Stimulated activated naive CD4-positive, alpha-beta T cell treated with Interleukin-2 at 50 U/mL for 16 hours (primary cell): ENCODE measurements around the gene TMEM156.

Experiments
- DNase-seq: peaks from one replicate; lab custom pipeline; 2025; lab: John Stamatoyannopoulos, UW

Gene TMEM156, protein sequence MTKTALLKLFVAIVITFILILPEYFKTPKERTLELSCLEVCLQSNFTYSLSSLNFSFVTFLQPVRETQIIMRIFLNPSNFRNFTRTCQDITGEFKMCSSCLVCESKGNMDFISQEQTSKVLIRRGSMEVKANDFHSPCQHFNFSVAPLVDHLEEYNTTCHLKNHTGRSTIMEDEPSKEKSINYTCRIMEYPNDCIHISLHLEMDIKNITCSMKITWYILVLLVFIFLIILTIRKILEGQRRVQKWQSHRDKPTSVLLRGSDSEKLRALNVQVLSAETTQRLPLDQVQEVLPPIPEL

DNA sequence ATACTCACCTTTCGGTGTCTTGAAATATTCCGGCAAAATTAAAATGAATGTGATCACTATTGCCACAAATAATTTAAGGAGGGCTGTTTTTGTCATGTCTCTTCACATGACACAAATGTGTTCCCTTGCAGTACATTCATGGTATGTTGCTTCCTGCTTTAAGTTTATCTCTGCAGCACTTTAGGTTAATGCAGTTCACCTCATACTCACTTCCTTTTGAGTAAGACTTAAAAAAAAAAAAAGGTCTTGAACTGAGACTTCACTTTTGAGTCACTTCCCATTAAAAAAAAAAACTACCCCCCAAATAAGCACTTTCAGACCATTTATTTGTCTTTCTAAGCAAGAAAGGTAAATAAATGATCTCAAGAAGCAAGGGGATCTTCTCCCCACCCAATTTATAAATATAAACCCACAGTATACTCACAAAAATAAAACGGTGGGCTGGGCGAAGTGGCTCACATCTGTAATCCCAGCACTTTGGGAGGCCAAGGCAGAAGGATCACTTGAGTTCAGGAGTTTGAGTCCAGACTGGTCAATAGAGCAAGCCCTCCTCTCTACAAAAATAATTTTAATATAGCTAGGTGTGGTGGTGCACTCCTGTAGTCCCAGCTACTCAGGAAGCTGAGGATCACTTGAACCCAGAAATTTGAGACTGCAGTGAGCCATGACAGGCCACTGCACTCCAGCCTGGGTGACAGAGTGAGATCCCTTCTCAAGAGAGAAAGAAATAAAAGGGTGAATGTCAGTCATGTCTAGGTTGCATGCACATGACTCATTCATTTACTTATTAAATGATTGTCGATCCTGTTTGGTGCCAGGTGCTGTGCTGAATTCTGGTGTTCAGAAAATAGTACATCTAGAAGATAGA lies at the start of gene TMEM156:
Gene TMEM156 (minus strand): TSS at position 192 of the 868 bp plus-strand sequence. CDS start 96 bp downstream, at position 96.
- peak; percentile 24 for DNase-seq

- no peak for DNase-seq
Measured at GRCh38 chr4:39078829-39079228, 46.6 kb upstream of the TMEM156 start.

GRCh38 chr4:39068907-39069306 lies 36.7 kb upstream of the TMEM156 start:
- DNase-seq: no peak

GRCh38 chr4:39067451-39067850 lies 35.2 kb upstream of the TMEM156 start:
- DNase-seq: no peak

DNA sequence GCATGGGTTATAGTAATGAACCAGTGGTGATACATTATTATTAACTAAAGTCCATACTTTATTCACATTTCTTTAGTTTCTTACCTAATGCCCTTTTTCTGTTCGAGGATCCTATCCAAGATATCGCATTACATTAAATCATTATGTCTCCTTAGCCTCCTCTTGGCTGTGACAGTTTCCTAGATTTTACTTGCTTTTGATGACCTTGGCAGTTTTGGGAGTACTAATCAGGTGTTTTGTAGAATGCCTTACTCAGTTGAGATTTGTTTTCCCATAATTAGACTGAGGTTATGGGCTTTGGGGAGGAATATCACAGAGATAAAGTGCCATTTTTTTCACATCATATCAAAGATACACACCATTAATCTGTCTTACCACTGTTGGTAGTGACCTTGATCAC lies 34.8 kb upstream of the TMEM156 start:
- DNase-seq: no peak

- no peak for DNase-seq
Measured at GRCh38 chr4:39066371-39066770, 34.2 kb upstream of the TMEM156 start.

DNA sequence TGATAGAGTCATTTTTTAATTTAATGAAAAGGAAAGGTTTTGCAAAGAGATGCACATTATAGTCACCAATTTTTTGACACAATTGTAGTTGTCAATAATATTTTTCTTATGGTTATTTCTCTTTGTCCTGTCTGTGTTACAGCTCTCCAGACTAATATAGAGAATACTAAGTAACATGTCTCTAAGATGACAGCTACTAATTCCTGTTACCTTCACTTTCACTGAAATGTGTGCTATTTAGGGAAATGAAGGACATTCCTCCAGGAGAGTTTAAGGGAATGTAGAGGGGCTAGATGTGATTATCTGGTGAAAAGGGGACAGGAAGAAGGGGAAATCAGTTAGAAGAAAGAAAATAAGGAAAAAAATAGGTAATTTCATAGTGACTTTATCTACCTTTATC lies 31.2 kb upstream of the TMEM156 start:
- no peak for DNase-seq

DNA sequence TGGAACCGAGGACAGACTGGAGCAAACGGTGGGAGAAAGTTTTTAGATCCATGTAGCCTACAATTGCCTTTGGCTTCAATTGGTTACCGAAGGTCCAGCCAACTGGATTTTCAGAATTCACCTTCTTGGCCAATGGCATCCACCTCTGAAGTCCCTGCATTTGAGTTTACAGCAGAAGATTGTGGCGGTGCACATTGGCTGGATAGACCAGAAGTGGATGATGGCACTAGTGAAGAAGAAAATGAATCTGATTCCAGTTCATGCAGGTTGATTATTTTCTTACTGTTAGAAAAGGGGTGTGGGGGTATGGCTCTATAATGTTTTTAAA lies 30.5 kb upstream of the TMEM156 start:
- DNase-seq: no peak

- DNase-seq: no peak
Measured at GRCh38 chr4:39062094-39062769, 30.0 kb upstream of the TMEM156 start, which contains the start of gene KLHL5. Gene KLHL5 (plus strand): TSS chr4:39062232. CDS start chr4:39062653, 421 bp downstream.

GRCh38 chr4:39061457-39061856 lies 29.2 kb upstream of the TMEM156 start:
- DNase-seq: no peak

DNA sequence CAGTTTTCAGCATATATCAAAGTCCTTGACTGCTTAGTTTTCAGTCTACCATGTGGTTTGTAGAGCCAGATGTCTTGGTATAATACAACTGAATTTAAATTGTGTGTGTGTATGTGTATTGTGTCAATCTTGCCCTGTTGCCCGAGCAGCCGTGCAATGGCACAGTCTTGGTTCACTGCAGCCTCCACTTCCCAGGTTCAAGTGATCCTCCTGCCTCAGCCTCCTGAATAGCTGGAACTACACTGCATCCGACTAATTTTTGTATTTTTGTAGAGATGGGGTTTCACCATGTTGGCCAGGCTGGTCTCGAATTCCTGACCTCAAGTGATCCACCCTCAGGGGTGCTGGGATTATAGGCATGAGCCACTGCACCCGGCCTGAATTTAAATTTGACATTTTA lies 23.8 kb upstream of the TMEM156 start:
- DNase-seq: no peak

DNA sequence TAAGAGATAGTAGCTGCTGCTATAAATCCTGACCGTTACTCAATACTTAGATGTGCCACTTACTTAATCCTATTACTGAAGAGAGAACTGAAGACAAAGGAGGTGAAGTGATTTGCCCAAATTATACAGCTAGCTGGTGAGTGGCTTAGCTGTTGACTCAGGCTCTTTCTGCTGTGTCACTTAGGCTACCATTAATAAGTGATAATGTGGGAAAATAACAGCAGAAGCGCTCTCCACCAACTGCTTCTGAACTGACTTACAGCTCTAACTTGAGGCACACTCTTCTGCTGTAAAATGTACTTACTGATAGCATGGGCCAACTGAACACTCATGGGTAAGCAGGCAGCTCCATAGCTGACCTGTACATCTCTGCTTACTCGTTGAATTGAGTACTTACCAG lies 22.3 kb upstream of the TMEM156 start:
- no peak for DNase-seq

GRCh38 chr4:39053983-39054382 lies 21.8 kb upstream of the TMEM156 start:
- DNase-seq: no peak

DNA sequence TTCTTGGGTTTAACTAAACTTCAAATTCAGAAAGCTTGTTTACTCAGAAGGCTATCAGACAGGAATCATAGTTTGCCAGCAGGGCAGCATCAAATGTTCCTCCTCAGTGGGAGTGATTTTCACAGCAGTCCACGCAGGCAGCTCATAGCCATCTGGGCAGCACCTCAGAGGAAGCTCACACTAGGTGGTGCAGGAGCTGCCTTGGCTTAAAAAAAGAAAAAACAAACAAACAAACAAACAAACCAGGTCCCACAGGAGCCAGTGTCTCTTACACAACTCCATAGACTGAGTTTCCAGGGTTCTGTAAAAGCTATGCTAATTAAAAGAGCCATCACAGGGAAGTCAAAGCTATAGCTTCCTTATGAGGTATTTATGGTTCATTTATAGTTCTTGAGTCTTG lies 19.3 kb upstream of the TMEM156 start:
- no peak for DNase-seq

- no peak for DNase-seq
Measured at GRCh38 chr4:39050590-39050989, 18.4 kb upstream of the TMEM156 start.

GRCh38 chr4:39048311-39048710 lies 16.1 kb upstream of the TMEM156 start:
- DNase-seq: no peak

- DNase-seq: no peak
Measured at GRCh38 chr4:39047681-39048080, 15.5 kb upstream of the TMEM156 start.

DNA sequence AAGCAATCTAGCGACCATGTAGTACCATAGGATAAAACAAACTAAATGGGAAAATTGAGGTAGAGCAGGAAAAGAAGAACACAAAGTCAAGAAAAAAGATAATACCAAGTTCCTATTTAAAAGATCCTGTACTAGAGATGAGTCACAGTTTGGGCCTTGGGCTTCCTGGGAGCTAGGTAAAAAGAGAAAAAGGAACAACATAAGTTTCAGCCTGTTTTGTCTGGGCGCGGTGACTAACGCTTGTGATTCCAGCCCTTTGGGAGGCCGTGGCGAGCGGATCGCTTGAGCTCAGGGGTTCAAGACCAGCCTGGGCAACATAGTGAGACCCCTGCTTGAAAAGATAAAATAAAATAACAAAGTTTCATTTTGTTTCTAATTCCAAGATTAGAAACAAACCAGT lies 14.0 kb upstream of the TMEM156 start:
- no peak for DNase-seq

DNA sequence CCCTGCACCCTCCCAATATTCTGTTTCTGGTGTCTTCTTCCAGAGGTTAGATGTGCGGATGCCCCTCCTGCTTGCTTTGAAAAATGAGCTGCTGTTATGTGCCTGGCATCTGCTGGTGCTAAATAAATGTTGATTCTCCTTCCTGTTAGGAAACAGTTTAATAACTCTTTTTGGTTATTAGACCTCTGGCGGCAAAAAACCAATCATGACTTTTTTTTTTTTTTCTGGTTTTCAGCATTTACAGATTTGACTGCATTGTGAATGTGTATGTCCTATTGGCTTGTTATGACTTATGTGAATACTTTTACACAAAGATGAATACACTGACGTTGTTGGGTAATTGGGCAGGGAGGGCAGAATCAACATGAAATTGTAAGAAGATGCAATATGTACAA lies 13.6 kb upstream of the TMEM156 start:
- DNase-seq: no peak

GRCh38 chr4:39044956-39045826 lies 13.0 kb upstream of the TMEM156 start:
- DNase-seq: peak; percentile 51

DNA sequence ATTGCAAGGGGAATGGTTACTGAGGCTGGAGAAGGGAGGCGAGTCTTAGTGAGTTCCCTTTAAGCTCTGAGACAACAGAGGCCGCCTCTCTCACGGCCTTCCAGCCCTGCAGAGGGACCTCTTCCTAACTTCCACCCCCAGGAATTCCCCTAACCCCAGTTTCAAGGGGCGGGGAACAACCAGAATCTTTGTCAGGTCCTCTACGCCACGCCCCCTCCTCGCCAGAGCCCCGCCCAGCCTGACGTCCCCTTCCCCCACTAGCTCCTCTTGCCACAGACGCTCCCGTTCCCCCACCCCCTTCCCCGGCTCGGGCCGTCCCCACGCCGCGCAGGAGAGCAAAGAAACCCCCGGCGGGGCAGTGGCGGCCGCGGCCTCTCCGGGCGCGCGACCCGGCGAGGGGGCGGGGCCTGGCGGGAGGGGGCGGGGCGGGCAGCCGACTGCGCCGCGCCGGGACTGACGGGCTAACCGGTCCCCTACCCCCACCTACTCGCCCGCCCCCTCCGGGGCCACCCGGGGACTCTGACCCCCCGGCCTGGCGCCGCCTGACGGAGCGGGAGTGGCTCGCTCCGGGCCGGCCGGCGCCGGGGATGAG lies 12.3 kb upstream of the TMEM156 start:
- peak; percentile 95 for DNase-seq
